SU-DHL-6 (cell line): ENCODE results near the gene ANKRD33B.
"Not testable (repeated sequence)": the region's sequence is repeated elsewhere in the genome, so short reads cannot be mapped to it uniquely, and the experiment has no call there.

Experiments
- H2AFZ ChIP-seq: fragments of 200-600 bp; sonication (generic); 2 replicates; pipeline ENCODE4 v1.6.1; 2014; ENCODE audit warnings: low read depth, mild to moderate bottlenecking, moderate library complexity, mixed read lengths, antibody characterized with exemption, low read length; ENCODE audit not compliant: severe bottlenecking
- H3F3A ChIP-seq: fragments of 200-600 bp; shearing (Covaris generic); 2 replicates; pipeline ENCODE4 v1.6.0; 2016; ENCODE audit warnings: antibody characterized with exemption, mild to moderate bottlenecking; ENCODE audit not compliant: insufficient read depth
- H3K27ac ChIP-seq: fragments of 200-600 bp; sonication (generic); 2 replicates; pipeline ENCODE4 v1.5.1; 2016; ENCODE audit warnings: low read depth, mild to moderate bottlenecking, low read length, moderate library complexity, mixed read lengths
- H3K27me3 ChIP-seq: fragments of 200-600 bp; sonication (generic), shearing (Covaris generic); 2 replicates; pipeline ENCODE4 v1.6.0; 2014; ENCODE audit warnings: mild to moderate bottlenecking, low read length
- H3K36me3 ChIP-seq: fragments of 200-600 bp; sonication (generic); 2 replicates; pipeline ENCODE4 v1.6.1; 2014; ENCODE audit warnings: mild to moderate bottlenecking, low read length, mixed read lengths
- H3K4me2 ChIP-seq: fragments of 300-600, 200-600 bp; shearing (Covaris generic), sonication (generic); 2 replicates; pipeline ENCODE4 v1.6.0; 2014; ENCODE audit warnings: low read length, low read depth, mild to moderate bottlenecking; ENCODE audit not compliant: poor library complexity, severe bottlenecking
- H3K4me3 ChIP-seq: fragments of 200-600 bp; sonication (generic); 2 replicates; pipeline ENCODE4 v1.5.1; 2014; ENCODE audit warnings: antibody characterized with exemption, low read length, mild to moderate bottlenecking, mixed read lengths; ENCODE audit not compliant: insufficient read depth, poor library complexity, severe bottlenecking
- H3K79me2 ChIP-seq: fragments of 200-600 bp; sonication (generic); 2 replicates; pipeline ENCODE4 v1.6.1; 2014; ENCODE audit warnings: mild to moderate bottlenecking, low read length, moderate library complexity; ENCODE audit not compliant: insufficient read depth
- H3K9ac ChIP-seq: fragments of 200-600 bp; sonication (generic); 2 replicates; pipeline ENCODE4 v1.7.0; 2014; ENCODE audit warnings: mild to moderate bottlenecking, low read length
- H3K9me2 ChIP-seq: fragments of 200-600 bp; sonication (generic); replicated peaks from 2 replicates; pipeline ENCODE4 v1.6.1; 2014; ENCODE audit warnings: low read length; ENCODE audit not compliant: insufficient read depth
- H3K9me3 ChIP-seq: fragments of 200-600 bp; sonication (generic); 2 replicates; pipeline ENCODE4 v1.6.1; 2014; ENCODE audit warnings: low read length, mixed read lengths; ENCODE audit not compliant: insufficient read depth
- H4K20me1 ChIP-seq: fragments of 200-600 bp; sonication (generic); 2 replicates; pipeline ENCODE4 v1.6.1; 2014; ENCODE audit warnings: low read depth, mild to moderate bottlenecking, antibody characterized with exemption, low read length, moderate library complexity, mixed read lengths
- CTCF ChIP-seq: fragments of 200-600 bp; sonication (generic); IDR thresholded peaks from one replicate; pipeline ENCODE4 v1.5.1; 2017; ENCODE audit warnings: antibody characterized with exemption, mild to moderate bottlenecking, low read length, moderate library complexity; ENCODE audit not compliant: insufficient read depth, poor library complexity, severe bottlenecking
- EZH2phosphoT487 ChIP-seq: fragments of 200-600 bp; sonication (generic), shearing (Covaris generic); conservative IDR thresholded peaks from 2 replicates; pipeline ENCODE4 v1.6.1; 2018; ENCODE audit warnings: mild to moderate bottlenecking, antibody characterized with exemption, low read length, moderate library complexity, mixed read lengths

The ANKRD33B gene

GRCh38 chr5:10602031-10602806, 38.3 kb downstream of the ANKRD33B start:
- H2AFZ ChIP-seq, result no peak overlapping the region
- H3F3A ChIP-seq, result peaks cover 76% of the 10 kb centered on the region
- no peaks in the 10 kb centered on the region for H3K27me3 ChIP-seq
- H3K79me2 ChIP-seq, result peaks cover 58% of the 10 kb centered on the region
- H3K4me2 ChIP-seq, result peak overlapping the region; percentile 56
- peaks cover 4% of the 10 kb centered on the region; the same call in 1 of the 2 replicates for H3K36me3 ChIP-seq
- no peak overlapping the region for H3K4me3 ChIP-seq
- no peaks in the 10 kb centered on the region for H4K20me1 ChIP-seq
- H3K9me3 ChIP-seq, result no peaks in the 10 kb centered on the region
- H3K9me2 ChIP-seq, result no peaks in the 10 kb centered on the region
- TF ChIP-seq CTCF (no peak), EZH2phosphoT487 (no peak)
- peak overlapping the region; percentile 32 for H3K9ac ChIP-seq
- H3K27ac ChIP-seq, result peak overlapping the region; percentile 82

GRCh38 chr5:10604975-10605374, 41.1 kb downstream of the ANKRD33B start:
- Histone ChIP-seq H3K9ac (no peak overlapping the region), H3K4me2 (no peak overlapping the region), H3K4me3 (no peak overlapping the region), H3F3A (peaks cover 72% of the 10 kb centered on the region), H3K36me3 (peaks cover 4% of the 10 kb centered on the region; the same call in 1 of the 2 replicates), H3K27me3 (no peaks in the 10 kb centered on the region), H4K20me1 (no peaks in the 10 kb centered on the region), H3K9me2 (no peaks in the 10 kb centered on the region), H3K27ac (peak overlapping the region; percentile 99), H3K9me3 (no peaks in the 10 kb centered on the region), H2AFZ (no peak overlapping the region), H3K79me2 (peaks cover 60% of the 10 kb centered on the region)
- TF ChIP-seq CTCF, result no peak
- TF ChIP-seq EZH2phosphoT487, result no peak

GRCh38 chr5:10606632-10607022, 42.8 kb downstream of the ANKRD33B start:
- Histone ChIP-seq H3K27ac (peak overlapping the region; percentile 99), H3F3A (peaks cover 57% of the 10 kb centered on the region), H3K9ac (peak overlapping the region; percentile 15; the same call in 1 of the 2 replicates), H3K79me2 (peaks cover 62% of the 10 kb centered on the region), H3K4me2 (peak overlapping the region; percentile 92)
- H4K20me1 ChIP-seq, H3K36me3 ChIP-seq, H2AFZ ChIP-seq, H3K27me3 ChIP-seq, H3K9me2 ChIP-seq, H3K4me3 ChIP-seq, H3K9me3 ChIP-seq: not testable (repeated sequence)

GRCh38 chr5:10607023-10607665, 43.3 kb downstream of the ANKRD33B start:
- Histone ChIP-seq H3K27ac (peak overlapping the region; percentile 99), H3K9me3 (no peaks in the 10 kb centered on the region), H3F3A (peaks cover 57% of the 10 kb centered on the region), H3K36me3 (no peaks in the 10 kb centered on the region), H3K4me2 (peak overlapping the region; percentile 92), H3K27me3 (no peaks in the 10 kb centered on the region), H3K9me2 (no peaks in the 10 kb centered on the region), H3K9ac (peak overlapping the region; percentile 62), H3K79me2 (peaks cover 62% of the 10 kb centered on the region), H3K4me3 (peak overlapping the region; percentile 51), H4K20me1 (no peaks in the 10 kb centered on the region), H2AFZ (no peak overlapping the region)
- TF ChIP-seq CTCF (no peak), EZH2phosphoT487 (no peak)
